ENCODE results near the gene L3MBTL3.

- no peak for TF ChIP-seq CTCF (conservative IDR thresholded peaks at IDR 0.05; ENCODE audit: low read depth, low read length)
- TF ChIP-seq EZH2 (IDR thresholded peaks at IDR 0.05; ENCODE audit: low read length, unreplicated experiment) = no peak
- TF ChIP-seq EZH2phosphoT487 (IDR thresholded peaks at IDR 0.05; ENCODE audit: borderline replicate concordance, low read length) = no peak
Measured at GRCh38 chr6:130140084-130140483, 121.7 kb downstream of the L3MBTL3 start.
